GM18873 (cell line): ENCODE data around the gene WWC1.
"Not testable (repeated sequence)": the region's sequence is repeated elsewhere in the genome, so short reads cannot be mapped to it uniquely, and the experiment has no call there.

Experiments
- ATAC-seq: cut with Tn5 transposase; IDR thresholded peaks from one replicate; pipeline ENCODE4 v1.9.1; 2021; ENCODE audit warnings: mild to moderate bottlenecking, moderate library complexity, moderate number of reproducible peaks; ENCODE audit not compliant: unreplicated experiment, low FRiP score

WWC1 gene

DNA sequence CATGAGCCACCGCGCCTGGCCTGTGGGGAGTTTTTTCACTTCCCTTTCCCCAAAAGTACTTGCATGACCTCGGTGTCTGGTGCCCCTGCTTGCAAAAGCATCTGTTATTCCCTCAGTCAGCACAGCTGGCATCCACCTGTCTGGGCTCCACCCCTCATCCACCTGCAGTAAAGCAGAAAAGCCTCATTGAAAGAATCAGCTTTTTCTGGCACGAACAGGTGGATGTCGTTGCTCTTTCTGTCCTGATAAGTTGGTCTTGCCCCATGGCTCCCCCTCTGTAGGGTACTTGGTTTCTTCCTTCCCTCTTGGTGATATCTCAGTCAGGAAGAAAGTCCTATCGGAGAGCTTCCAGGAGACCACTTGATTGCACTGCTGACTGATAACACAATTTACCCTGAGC is 37.4 kb downstream of the WWC1 start:
- ATAC-seq, result no peak

DNA sequence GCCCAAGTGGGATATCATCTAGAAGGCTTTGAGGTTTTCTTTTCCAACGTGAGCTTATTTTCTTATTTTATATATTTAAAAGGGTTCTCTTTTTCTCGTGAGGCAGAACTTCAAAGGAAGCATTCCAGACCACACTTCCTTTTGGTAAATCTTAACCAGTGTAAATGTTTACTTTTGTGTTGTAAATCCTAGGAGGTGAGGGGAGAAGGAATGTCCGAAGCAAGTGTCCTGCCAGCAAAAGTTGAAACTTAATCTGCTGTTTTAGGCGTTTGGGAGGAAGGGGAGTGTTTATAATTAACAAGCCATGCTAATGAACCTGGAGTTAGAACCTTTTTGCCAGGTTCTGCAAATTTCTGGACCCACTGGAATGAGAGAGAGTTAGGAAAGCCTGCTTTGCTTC is 37.9 kb downstream of the WWC1 start:
- ATAC-seq, result no peak

DNA sequence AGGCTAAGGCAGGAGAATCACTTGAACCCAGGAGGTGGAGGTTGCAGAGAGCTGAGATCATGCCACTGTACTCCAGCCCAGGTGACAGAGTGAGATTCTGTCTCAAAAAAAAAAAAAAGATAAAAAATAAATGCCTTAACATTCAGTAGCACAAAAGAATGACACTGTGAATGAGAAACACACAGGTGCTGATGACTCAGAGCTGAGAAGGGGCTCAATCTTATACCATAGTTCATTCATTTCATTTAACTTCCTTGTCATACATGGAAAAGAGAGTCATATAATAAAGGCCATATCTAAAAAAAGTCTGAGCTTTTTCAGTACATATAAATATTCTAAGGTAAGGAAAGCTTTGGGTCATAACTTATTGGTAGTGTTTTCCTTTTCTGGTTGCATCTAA is 40.6 kb downstream of the WWC1 start:
- ATAC-seq, result no peak

DNA sequence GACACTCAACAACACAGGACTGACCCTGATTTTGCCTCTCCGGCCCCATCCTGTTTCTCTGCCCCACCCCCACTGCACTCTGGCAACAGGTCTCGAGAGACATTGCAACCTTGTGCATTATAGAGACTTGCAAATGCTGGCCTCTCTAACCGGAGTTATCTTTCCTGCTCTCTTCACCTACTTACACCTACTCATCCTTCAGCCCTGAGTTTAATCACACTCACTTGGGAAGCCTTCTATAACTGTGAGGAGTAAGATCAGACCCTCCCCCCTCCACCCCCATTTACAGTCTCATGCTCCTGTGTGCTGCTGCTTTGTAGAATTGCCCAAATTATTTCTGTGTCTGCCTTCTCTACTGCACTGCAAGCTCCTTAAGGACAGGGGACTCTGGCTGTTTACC is 42.8 kb downstream of the WWC1 start:
- no peak for ATAC-seq

DNA sequence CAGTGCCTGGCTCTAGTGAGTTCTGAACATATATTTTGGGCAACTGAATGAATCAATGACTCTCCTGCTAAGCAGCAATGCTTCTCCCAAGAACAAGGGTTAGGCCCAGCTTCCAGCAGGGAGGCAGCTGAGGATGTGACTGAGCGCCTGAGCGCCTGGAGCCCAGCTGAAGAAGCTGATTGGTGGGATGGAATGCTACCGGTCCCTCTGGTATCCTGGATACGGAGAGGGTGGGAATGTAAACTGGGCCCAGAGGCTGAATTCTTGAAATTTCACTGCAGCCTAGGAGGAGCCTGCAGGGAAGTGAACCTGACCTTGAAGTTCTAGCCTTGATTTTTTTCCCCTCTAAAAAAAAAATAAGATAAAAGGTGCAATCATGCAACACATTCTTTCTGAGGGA is 43.2 kb downstream of the WWC1 start:
- ATAC-seq, result no peak

DNA sequence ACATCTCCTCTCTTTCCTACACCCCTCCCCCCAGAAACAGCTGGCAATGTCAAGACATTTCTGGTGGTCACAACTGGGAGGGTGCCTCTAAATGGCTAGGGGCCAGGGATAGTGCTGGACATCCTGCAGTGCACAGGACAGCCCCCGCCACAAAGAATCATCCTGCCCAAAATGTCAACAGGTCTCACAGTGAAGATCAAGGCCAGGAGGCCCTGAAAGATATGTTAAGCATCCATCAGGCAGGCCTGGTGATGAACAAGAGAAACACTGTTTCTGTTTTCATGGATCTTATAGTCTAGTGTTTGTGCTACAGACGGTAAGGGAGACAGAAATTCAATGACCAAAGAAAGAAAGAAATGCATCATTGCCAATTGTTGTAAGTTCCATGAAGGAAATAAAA is 45.9 kb downstream of the WWC1 start:
- ATAC-seq, result no peak

DNA sequence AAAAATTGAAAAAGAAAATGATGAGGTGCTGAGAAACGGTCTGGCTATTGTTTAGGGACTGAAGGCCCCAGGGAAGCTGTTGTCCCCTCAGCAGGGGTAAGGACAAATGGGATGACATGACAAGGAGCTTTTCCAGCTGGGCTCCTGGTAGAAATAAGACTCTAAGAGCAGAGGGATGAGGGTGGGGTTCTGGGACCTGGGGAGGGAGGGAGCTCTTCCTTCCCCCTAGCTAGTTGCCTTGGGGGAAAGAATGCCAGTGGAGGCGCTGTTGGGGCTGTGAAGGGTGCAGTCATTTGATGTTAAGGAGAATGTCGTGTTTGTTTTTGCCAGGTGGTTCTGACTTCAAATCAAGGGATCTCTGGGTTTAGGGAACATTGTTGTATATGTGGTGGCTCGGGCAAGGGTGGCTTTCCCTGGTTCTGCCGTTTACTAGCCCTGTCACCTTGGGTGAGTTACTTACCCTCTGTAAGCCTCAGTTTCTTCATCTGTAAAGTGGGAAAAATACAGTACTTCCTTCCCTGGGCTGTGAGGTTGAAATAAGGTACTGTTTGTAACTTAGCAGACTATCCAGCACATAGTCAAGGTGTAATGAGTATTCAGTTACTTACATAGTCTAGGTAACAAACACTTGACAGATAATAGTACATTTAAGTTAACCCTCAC is 47.8 kb downstream of the WWC1 start:
- ATAC-seq, result no peak

DNA sequence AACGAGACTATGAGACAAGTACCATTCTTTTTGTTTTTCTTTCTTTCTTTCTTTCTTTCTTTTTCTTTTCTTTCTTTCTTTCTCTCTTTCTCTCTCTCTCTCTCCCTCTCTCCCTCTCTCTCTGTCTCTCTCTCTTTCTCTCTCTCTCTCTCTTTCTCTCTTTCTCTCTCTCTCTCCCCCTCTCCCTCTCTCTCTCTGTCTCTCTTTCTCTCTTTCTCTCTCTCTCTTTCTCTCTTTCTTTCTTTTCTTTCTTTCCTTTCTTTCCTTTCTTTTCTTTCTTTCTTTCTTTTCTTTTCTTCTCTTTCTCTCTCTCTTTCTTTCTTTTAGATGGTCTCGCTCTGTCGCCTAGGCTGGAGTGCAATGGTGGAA is 48.3 kb downstream of the WWC1 start:
- not testable (repeated sequence) for ATAC-seq

DNA sequence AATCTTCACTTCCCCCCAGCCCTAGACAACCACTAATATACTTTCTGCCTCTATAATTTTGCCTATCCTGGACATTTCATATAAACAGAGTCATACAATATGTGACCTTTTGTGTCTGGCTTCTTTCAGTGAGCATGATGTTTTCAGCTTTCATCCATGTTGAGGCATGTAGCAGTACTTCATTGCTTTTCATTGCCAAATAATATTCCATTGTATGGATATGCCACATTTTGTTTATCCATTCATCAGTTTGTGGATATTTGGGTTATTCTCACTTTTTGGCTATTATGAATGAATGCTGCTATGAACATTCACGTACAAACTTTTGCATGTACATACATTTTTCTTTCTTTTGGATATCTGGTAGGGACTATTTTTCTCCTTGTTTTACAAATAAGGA is 49.0 kb downstream of the WWC1 start:
- no peak for ATAC-seq

DNA sequence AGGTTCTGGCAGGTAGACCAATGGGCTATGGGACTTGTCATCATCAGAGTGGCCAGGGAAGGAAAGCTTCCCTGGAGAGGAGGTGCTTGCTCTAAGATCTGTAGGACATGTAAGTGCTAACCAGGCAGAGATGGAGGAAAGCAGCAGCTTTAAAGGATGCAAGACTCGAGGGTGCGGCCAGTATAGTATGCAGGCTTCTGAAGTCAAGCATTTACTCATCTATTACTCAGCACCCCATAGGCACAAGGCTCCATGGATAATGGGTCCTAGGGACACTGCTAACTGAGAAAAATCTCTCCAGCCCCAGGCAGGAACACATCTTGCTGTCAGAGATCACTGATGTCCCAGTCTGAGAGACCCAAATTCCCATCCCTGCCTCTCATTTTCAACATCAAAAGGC is 49.7 kb downstream of the WWC1 start:
- ATAC-seq, result no peak

DNA sequence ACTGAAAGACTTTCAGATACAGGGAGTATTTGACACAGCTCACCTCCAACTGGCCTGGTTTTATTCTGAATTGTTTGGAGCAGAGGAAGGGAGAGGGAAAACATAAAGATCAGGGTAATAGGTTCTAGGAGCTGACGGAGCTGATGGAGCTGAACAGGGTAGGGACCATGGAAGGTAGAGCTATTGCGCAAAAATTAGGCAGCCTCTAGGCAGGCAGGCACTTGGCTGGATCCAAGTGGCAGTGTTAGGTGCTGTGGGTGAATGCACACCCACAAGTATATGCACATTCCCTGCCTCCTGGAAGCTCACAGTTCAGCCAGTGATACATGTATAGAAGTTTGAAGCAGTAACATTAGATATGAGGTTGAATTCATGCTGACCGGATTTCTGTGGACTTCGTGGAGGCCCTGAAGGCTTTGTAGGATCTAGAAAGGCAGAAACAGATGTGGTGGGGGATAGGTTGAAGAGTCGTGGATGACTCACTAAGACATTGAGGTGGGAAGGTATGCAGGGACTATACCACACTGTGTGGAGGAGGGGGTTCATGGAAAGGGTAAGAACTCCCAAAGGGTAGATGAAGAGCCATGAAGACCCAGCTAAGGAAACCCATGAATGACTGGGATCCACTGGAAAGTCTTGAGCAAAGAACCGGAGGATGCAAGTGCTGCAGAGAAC is 50.8 kb downstream of the WWC1 start:
- no peak for ATAC-seq

DNA sequence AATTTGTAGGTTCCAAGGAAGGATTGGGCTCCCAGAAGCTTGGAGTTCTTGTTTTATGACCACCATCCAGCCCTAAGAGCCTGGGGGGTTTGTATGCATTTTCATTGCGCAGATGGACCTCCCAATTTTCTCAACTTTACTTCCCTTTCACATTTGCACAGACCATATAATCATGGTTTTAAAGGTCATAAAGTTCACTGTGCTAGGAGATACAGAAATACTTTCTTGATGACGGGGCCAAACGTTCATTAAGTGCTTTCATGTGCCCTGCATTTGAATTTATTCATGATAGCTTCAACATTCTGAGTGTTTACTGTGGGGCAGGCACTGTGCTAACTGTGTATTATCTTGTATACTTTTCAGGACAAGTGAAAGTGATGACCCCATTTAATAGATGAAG is 51.5 kb downstream of the WWC1 start:
- ATAC-seq, result no peak

DNA sequence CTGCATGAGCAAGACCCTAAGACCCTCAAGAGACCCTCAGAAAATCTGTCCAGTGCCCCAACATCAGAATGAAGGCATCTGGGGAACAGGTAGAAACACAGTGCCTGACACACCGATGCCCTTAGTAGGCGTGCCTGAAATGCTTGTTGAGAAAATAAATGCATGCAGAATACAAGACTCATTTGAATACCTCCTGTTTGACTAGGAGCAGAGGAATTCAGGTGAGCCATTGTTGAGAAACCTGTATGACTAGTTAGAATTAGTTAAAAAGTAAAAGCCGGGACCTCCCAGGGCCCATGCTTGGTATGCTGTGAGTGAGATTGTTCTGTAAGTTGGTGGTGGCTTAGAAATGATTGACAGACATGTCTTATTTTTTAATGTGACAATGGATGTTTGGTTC is 55.0 kb downstream of the WWC1 start:
- ATAC-seq, result no peak

DNA sequence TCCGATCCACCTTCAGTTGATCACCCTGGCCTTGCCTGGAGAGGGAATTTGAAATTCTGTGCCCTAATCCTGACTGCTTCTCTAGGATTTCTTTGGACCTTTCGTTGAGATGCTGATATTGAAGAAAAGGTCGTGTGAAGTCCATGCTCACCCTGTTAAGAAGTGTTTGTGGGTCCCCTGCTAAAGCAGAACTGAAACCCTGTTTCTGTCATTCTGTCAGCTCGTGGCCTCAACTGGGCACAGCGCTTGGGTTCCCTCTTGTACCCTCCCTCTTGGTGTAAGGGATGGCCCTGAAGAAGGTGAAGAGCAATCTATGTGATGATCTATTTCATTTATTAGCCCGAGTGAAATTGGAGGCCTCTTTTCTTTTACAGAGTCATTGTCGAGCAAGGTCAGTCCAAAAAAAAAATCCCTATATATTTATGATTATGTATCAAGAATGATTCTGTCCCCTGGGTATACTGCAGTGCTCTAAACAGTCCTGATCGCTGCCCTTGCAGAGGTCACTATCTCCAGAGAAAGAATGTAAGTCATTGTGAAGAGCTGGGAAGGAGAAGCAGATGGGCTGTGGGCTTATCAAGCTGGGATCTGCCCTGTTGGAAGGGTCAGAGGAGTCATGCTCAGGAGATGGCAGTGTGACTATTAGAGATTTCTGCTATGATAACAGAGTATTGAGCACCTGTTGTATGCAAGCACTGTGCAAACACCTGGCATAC is 56.1 kb downstream of the WWC1 start:
- no peak for ATAC-seq

DNA sequence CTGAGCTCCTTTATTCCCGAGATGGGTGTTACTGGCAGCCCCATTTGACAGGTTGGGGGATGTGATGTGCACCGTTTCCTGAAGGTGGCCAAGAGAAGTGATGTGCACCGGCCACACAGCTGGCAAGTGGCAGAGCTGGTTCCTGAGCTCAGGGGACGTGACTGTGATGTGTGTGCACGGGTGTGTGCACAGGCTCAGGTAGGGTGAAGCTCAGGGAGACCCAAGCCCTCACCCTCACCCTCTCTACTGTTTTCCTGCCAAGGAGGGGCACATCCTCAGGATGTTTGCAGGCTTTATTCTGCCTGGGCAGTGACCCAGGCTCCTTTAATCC is 56.6 kb downstream of the WWC1 start:
- no peak for ATAC-seq

DNA sequence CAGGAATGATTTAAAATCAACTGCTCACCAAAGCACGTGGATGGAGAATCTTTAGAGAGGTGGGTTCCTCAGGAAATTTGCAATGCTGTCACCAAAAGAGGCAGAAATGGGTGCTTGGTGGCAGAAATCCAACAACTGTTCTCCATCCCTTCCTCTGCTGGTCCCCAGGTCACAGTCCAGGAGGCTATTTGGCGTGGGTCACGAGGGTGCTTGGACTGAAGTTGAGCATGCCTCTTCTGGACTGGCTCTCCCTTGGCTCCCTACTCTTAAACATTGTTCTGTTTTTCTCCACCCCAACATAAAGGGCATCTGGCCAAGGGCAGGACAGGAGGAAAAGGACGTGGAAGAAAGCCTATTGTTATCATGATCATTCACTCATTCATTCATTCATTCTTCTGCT is 58.9 kb downstream of the WWC1 start:
- ATAC-seq, result no peak

DNA sequence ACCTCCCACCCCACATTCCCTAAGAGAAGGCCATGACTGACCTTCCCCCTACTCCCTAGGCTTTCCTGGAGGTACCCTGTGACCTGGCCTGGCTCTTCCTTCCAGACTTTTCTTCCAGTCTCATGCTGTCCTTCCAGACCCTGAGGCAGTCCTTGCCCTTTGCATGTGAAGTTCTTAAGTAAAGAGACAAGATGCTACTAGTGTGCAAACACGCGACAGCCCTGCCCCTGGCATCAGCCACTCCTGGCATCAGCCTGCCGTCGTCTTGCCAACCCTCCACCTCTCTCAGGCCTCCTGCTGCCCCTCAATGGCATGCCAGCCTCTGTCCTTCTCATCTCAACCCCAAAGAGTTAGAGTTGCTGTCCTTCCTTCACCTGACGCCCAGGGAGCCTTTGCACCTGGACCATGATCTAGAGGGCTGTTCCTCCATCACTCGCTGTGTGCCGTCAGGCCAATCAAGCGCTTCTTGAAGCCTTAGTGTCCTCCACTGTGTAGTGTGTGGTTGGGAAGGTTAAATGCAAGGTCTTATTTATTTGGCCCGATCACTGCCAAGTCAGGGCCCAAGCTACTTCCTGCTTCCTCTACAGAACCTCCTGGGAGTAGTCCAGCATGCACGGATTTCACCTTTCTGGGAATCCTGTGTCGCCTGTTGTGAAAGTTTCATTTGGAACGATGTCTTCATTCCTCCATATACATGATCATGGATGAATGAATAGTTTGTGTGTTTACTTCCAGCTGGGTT is 61.9 kb downstream of the WWC1 start:
- ATAC-seq, result no peak

DNA sequence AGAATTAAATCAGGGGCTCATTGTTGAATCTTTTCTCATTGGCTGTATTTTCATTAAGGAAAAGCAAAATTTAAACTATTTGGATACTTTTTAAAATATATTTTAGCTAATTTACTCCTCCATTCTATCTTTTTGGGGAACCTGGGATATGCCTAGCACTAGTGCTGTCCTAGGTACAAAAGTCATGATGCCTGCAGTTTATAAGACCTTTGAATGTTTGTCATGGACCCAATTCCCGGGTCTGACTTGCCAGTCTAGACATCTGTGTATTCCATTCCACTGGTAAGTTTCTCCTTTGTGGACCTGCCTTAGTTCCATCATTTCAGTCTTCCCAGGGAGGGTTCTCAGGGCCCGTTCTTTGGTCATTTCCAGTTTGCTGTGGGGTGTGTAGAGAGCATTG is 63.0 kb downstream of the WWC1 start:
- no peak for ATAC-seq

DNA sequence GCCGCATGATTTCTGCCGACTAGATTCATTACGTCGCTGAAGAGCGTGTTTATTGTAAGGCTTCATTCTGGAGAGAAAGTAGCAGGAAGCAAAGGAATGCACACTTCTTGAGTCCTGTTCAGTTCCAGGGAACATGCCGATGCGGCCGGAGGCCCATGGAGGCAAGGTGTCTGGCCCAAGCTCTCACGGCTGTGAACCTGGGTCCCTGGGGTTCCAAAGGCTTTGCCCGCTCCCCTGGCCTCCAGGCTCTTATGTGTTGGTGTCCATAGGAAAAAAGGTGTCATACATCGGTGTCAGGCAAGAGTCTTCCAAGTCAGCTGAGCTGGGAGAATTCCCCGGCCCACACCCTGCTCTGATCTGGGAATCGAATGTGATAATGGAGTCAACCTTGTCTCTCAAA is 64.7 kb downstream of the WWC1 start:
- ATAC-seq, result no peak

DNA sequence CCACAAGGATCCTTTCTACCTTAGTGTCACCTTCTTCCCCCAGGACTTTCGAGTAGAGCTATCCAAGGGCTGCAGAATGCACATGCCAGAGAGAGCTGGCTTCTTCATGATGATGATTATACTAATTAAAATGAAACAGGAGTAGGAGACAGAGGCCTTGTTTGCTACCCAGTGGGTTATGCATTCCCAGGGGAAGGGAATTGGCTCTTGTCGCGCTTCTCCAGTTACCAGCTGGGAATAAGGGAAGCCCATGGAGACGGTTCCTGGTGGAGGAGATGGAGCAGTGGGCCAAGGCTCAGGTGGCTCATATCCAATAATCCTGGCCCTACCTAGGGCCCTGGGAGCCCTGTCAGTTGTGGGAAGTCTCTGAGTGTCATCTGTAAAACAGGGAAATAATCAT is 65.1 kb downstream of the WWC1 start:
- no peak for ATAC-seq

DNA sequence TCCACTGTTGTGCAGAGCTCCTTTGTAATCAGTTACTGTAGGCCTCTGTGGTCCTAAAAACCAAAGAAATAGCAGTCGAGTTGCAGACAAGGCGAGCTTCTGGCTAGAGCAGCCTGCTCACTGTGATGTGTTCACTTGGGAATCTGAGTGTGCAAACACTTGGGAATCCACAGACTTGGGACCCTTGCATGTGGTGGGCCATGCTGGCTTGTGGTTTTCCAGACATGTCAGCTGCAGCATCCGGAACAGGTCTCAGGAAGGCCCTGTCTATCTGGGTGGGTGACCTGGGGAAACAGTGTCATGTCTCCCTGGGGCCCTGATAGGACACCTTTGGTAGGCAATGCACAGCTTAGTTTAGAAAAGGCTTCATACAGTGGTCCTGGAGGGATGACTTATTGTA is 66.4 kb downstream of the WWC1 start:
- ATAC-seq, result no peak
